ENCODE results near the gene PLOD1.

GRCh38 chr1:11979851-11980675 is 45.5 kb downstream of the PLOD1 start, which contains the start of gene MFN2:
- TF ChIP-seq CTCF (IDR thresholded peaks at IDR 0.05), result no peak
- TF ChIP-seq TCF7L2 (IDR thresholded peaks at IDR 0.05; ENCODE audit: low read depth, low read length), result no peak

Measured in Panc1 (cell line).